PC-3 (cell line): ENCODE measurements around the gene LHFPL2.

ENCODE experiments used
- EZH2 ChIP-seq: fragments of 300-600 bp; sonication (generic); IDR thresholded peaks from one replicate; pipeline ENCODE4 v1.6.1; 2017; ENCODE audit warnings: antibody characterized with exemption, mild to moderate bottlenecking, low read length; ENCODE audit not compliant: unreplicated experiment
- EZH2phosphoT487 ChIP-seq: fragments of 300-600 bp; sonication (generic); IDR thresholded peaks from 2 replicates; pipeline ENCODE4 v1.6.1; 2018; ENCODE audit warnings: mild to moderate bottlenecking, antibody characterized with exemption, low read length, borderline replicate concordance
- TF ChIP-seq, protein P1 (sequence below): fragments of 300-600 bp; sonication (generic); conservative IDR thresholded peaks from 2 replicates; pipeline ENCODE4 v1.5.1; 2017; ENCODE audit warnings: antibody characterized with exemption, low read depth, mild to moderate bottlenecking, low read length

- TF ChIP-seq, protein P1, sequence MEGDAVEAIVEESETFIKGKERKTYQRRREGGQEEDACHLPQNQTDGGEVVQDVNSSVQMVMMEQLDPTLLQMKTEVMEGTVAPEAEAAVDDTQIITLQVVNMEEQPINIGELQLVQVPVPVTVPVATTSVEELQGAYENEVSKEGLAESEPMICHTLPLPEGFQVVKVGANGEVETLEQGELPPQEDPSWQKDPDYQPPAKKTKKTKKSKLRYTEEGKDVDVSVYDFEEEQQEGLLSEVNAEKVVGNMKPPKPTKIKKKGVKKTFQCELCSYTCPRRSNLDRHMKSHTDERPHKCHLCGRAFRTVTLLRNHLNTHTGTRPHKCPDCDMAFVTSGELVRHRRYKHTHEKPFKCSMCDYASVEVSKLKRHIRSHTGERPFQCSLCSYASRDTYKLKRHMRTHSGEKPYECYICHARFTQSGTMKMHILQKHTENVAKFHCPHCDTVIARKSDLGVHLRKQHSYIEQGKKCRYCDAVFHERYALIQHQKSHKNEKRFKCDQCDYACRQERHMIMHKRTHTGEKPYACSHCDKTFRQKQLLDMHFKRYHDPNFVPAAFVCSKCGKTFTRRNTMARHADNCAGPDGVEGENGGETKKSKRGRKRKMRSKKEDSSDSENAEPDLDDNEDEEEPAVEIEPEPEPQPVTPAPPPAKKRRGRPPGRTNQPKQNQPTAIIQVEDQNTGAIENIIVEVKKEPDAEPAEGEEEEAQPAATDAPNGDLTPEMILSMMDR = no peak
- TF ChIP-seq EZH2 (no peak), EZH2phosphoT487 (no peak)
Observed at GRCh38 chr5:78534148-78534904, 114.2 kb downstream of the LHFPL2 start.
